ENCODE measurements around the gene CASTOR2.
"Not testable (repeated sequence)": the region's sequence is repeated elsewhere in the genome, so short reads cannot be mapped to it uniquely, and the experiment has no call there.

CASTOR2 gene

DNA sequence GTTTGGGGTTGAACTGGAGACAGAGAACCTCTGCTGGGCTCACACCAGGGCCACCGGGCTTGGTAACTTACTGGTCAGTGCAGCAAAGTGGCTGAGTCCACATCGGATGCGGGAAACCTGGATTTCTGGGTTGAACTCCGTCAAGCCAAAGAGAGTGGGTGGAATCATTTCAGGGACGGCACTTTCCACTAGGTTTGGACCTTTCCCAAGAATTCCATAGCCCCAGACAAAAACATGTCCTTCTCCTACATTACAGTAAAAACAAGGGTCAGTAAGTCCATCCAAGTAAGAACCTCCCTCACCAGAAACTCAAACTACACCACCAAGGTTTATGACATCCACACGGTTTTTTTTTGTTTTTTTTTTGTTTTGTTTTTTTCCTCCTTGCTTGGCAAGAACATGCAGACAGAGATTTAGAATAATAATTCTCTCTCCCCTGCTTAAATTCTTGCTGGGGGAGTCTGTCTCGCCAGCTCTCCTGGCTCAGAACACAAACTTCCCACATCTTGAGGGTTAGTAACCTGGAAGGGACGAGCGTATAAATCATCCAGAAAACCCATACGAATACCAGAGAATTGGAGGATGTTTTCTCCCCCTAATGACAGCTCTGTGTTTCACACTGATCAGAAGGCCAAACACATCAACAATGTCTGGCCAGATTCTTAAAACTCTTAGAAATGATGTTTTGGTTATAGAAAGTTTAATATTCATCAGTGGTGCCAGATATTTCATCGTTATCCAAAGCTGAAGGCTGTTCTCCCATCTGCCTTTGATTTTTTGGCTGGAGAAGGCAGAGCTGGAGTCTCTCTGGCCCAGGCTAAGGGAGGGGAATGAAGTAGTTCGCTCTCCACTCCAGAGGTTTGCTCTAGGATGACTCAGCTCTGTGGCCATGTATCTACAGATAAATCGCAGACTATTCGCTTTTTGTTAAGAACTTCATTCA lies 91.6 kb downstream of the CASTOR2 start:
- no peak for DNase-seq

DNA sequence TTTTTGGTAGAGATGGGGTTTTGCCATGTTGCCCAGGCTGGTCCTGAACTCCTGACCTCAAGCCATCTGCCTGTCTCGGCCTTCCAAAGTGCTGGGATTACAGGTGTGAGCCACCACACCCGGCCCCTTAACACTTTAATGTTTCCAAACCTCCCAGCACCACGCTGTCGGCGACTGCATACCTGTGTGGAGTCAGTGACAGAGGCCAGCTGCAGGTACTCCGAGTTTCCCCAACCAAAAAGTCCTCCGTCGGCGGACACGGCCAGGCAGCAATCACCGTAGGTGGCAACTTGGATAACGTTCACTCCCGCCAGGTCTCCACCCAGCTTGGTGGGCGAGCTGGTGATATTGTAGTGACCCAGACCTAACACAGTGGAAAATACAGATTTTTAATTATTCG lies 93.9 kb downstream of the CASTOR2 start:
- DNase-seq: no peak

- no peak for DNase-seq
Measured at GRCh38 chr7:75064291-75064690, 99.8 kb downstream of the CASTOR2 start.

- no peak for DNase-seq
Measured at GRCh38 chr7:75064801-75065200, 100.3 kb downstream of the CASTOR2 start.

- DNase-seq: no peak
Measured at GRCh38 chr7:75066521-75066920, 102.0 kb downstream of the CASTOR2 start.

- no peak for DNase-seq
Measured at GRCh38 chr7:75072981-75073283, 108.4 kb downstream of the CASTOR2 start.

GRCh38 chr7:75074262-75074641 lies 109.7 kb downstream of the CASTOR2 start:
- DNase-seq: not testable (repeated sequence)
